22Rv1 (cell line): Measurements from ENCODE around the gene POP4.

ENCODE experiments used
- CTCF ChIP-seq: fragments of 450-650 bp; IDR thresholded peaks from 2 replicates; pipeline ENCODE4 v1.5.1; 2017; ENCODE audit warnings: mild to moderate bottlenecking
- ZFX ChIP-seq: fragments of 450-650 bp; IDR thresholded peaks from 2 replicates; pipeline ENCODE4 v1.6.1; 2017; ENCODE audit warnings: antibody characterized with exemption, borderline replicate concordance

GRCh38 chr19:29631450-29631849 lies 25.4 kb downstream of the POP4 start:
- no peak for TF ChIP-seq CTCF
- no peak for TF ChIP-seq ZFX
